BJ (cell line): ENCODE results near the gene FLNA. TPM values are rescaled to one million over a fixed set of nuclear protein-coding genes. Genes with fewer than 3 reads are reported as not detected.

Experiments
- CTCF ChIA-PET: fragments of 350-600 bp; formaldehyde crosslinking; extraction: SDS; loops from one replicate; lab custom pipeline; 2021; ENCODE audit warnings: antibody characterized with exemption, inconsistent platforms; lab: Yijun Ruan, JAX
- POLR2A ChIA-PET: fragments of 300-600 bp; sonication (Branson Sonifier 250); formaldehyde crosslinking; extraction: SDS; loops from one replicate; lab custom pipeline; 2021; ENCODE audit warnings: antibody characterized with exemption; lab: Charles Lee
- DNase-seq: peaks from one replicate; pipeline ENCODE4 v3.0.0-alpha.2; 2011; ENCODE audit warnings: low read depth
- H3K27me3 ChIP-seq: 2 replicates; pipeline ENCODE4 v1.6.0; 2011; ENCODE audit warnings: low read length; ENCODE audit not compliant: control insufficient read depth, insufficient read depth
- H3K36me3 ChIP-seq: 2 replicates; pipeline ENCODE4 v1.5.1; 2011; ENCODE audit warnings: low read length; ENCODE audit not compliant: control insufficient read depth, insufficient read depth
- H3K4me3 ChIP-seq: 2 replicates; pipeline ENCODE4 v1.5.1; 2011; ENCODE audit warnings: low read depth, mild to moderate bottlenecking, control low read depth, low read length
- CTCF ChIP-seq: IDR thresholded peaks from 2 replicates; pipeline ENCODE4 v1.5.1; 2011; ENCODE audit warnings: low read depth, mild to moderate bottlenecking, control low read depth, inconsistent platforms, low read length, moderate library complexity; ENCODE audit not compliant: insufficient read depth
- polyA plus RNA-seq: library from polyadenylated mRNA; depleted of rRNA; stranded (reverse); fragments of >200 nt; gene quantifications from 2 replicates; pipeline ENCODE4 v1.2.3, GENCODE V29; 2011

The FLNA gene
- polyA plus RNA-seq, 1 experiment: 1,740 TPM

GRCh38 chrX:154371017-154371788 is 3.2 kb downstream of the FLNA start:
- DNase-seq: peak; percentile 53
- POLR2A ChIA-PET: interaction anchor here (0.7 to 1.0 kb wide), 4 partner anchors 12 to 405 kb away, joined by 3 to 9 read pairs (median 4); partner anchors contain the start of gene RPL10
- no peaks in the 10 kb centered on the region for H3K27me3 ChIP-seq
- TF ChIP-seq CTCF: no peak
- H3K36me3 ChIP-seq: peaks cover 19% of the 10 kb centered on the region
- H3K4me3 ChIP-seq: peak overlapping the region; percentile 89
- CTCF ChIA-PET: no interaction called here

- H3K4me3 ChIP-seq: peak overlapping the region; percentile 89
- no peak for TF ChIP-seq CTCF
- peaks cover 25% of the 10 kb centered on the region for H3K36me3 ChIP-seq
- POLR2A ChIA-PET: interaction anchor here (0.5 to 1.0 kb wide), 5 partner anchors 12 to 404 kb away, joined by 3 to 14 read pairs (median 4); partner anchors contain the start of gene RPL10
- DNase-seq: no peak
- H3K27me3 ChIP-seq: no peaks in the 10 kb centered on the region
- CTCF ChIA-PET: no interaction called here
Measured at GRCh38 chrX:154370300-154371016, 4.0 kb downstream of the FLNA start.

GRCh38 chrX:154369449-154370299 is 4.8 kb downstream of the FLNA start:
- CTCF ChIA-PET: no interaction called here

GRCh38 chrX:154368630-154369448 is 5.6 kb downstream of the FLNA start:
- peaks cover 40% of the 10 kb centered on the region for H3K36me3 ChIP-seq
- DNase-seq: peak; percentile 74
- CTCF ChIA-PET: no interaction called here
- POLR2A ChIA-PET: interaction anchor here (0.6 to 0.9 kb wide), 2 partner anchors 56 to 158 kb away, joined by 3 to 7 read pairs; no protein-coding TSS in a partner anchor
- peak overlapping the region; percentile 89 for H3K4me3 ChIP-seq
- TF ChIP-seq CTCF: no peak
- H3K27me3 ChIP-seq: no peaks in the 10 kb centered on the region

More at GRCh38 chrX:154369449-154370299, 4.8 kb downstream of the FLNA start:
- H3K27me3 ChIP-seq: no peaks in the 10 kb centered on the region
- H3K4me3 ChIP-seq: peak overlapping the region; percentile 89
- no peak for TF ChIP-seq CTCF
- peak; percentile 81 for DNase-seq
- peaks cover 32% of the 10 kb centered on the region for H3K36me3 ChIP-seq
- POLR2A ChIA-PET: interaction anchor here (0.6 to 0.9 kb wide), 3 partner anchors 56 to 413 kb away, joined by 3 to 7 read pairs (median 4); no protein-coding TSS in a partner anchor
